ENCODE results near the gene SLC6A18.

SLC6A18 gene

DNA sequence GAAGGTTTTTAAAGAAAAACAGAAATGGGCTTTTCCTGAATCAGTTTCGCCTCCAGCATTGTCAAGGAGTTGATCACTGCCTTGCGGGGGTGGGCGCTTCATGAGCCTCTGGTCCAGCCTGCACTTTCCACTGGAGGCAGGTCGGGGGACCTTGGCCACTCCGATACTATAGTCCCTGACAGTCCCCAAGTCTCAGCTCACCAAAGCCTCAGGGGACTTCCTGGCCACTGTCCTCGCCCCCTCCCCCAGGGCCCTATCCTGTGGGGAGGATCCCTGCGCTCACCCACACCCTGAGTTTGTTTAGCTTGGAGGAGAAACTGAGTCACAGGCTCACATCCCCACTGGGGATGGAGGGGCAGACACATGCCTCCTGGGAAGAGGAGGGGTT lies 22.4 kb upstream of the SLC6A18 start:
- no peak overlapping the region for H3K27ac ChIP-seq (ENCODE audit: low read depth in 2 of 2, low read length in 2 of 2)
- H3K9me3 ChIP-seq (ENCODE audit: control insufficient read depth in 2 of 2, low read length in 2 of 2): no peaks in the 10 kb centered on the region
- H3K9ac ChIP-seq (ENCODE audit: low read depth in 1 of 2, low read length in 2 of 2): no peak overlapping the region
- peak overlapping the region in 1 of 2 donors; percentile 39 for H3K4me3 ChIP-seq (ENCODE audit: low read length in 2 of 2)
- H3K4me1 ChIP-seq (ENCODE audit: control insufficient read depth in 2 of 2, insufficient read depth in 2 of 2, low read length in 2 of 2): peaks cover 0 to 15% of the 10 kb centered on the region in 2 donors
- H3K27me3 ChIP-seq (ENCODE audit: control insufficient read depth in 2 of 2, insufficient read depth in 2 of 2, low read length in 2 of 2): peaks cover 10 to 14% of the 10 kb centered on the region in 2 donors
- H3K36me3 ChIP-seq (ENCODE audit: control insufficient read depth in 2 of 2, insufficient read depth in 2 of 2, low read length in 2 of 2): no peaks in the 10 kb centered on the region

DNA sequence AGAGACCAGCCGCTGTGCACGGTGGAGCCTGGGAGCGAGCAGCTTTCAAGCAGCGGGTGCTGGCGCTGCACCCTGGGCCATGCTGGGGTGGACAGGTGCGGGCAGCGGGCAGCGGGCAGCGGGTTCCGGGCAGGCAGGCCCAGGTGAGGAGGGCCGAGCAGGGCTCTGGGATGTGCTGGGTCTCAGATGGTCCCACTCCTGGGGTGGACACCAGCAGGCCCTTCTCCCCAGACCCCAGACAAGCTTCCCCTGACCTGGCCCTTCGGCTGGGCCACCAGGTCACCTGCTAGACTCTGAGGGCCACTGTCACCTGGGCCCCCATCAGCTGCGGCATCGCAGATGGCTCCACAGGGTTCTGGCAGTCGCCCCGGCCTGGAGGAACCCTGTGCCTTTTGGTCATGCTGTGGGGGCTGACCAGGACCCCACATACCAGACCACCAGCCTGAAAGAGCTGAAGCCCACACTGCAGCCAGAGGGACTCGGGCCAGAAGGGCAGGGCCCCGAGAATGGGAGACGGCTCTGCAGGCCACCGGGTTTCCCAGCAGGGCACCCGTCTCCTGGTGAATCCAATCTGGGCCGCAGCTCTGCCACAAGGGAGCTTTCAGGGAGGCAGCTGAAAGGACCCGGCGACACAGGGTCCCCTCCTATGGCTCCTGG lies 21.7 kb upstream of the SLC6A18 start:
- H3K4me1 ChIP-seq (ENCODE audit: control insufficient read depth in 2 of 2, insufficient read depth in 2 of 2, low read length in 2 of 2): peaks cover 0 to 15% of the 10 kb centered on the region in 2 donors
- no peak overlapping the region for H3K9ac ChIP-seq (ENCODE audit: low read depth in 1 of 2, low read length in 2 of 2)
- H3K27ac ChIP-seq (ENCODE audit: low read depth in 2 of 2, low read length in 2 of 2): no peak overlapping the region
- H3K27me3 ChIP-seq (ENCODE audit: control insufficient read depth in 2 of 2, insufficient read depth in 2 of 2, low read length in 2 of 2): peaks cover 10 to 11% of the 10 kb centered on the region in 2 donors
- H3K4me3 ChIP-seq (ENCODE audit: low read length in 2 of 2): no peak overlapping the region
- no peaks in the 10 kb centered on the region for H3K9me3 ChIP-seq (ENCODE audit: control insufficient read depth in 2 of 2, low read length in 2 of 2)
- H3K36me3 ChIP-seq (ENCODE audit: control insufficient read depth in 2 of 2, insufficient read depth in 2 of 2, low read length in 2 of 2): no peaks in the 10 kb centered on the region

DNA sequence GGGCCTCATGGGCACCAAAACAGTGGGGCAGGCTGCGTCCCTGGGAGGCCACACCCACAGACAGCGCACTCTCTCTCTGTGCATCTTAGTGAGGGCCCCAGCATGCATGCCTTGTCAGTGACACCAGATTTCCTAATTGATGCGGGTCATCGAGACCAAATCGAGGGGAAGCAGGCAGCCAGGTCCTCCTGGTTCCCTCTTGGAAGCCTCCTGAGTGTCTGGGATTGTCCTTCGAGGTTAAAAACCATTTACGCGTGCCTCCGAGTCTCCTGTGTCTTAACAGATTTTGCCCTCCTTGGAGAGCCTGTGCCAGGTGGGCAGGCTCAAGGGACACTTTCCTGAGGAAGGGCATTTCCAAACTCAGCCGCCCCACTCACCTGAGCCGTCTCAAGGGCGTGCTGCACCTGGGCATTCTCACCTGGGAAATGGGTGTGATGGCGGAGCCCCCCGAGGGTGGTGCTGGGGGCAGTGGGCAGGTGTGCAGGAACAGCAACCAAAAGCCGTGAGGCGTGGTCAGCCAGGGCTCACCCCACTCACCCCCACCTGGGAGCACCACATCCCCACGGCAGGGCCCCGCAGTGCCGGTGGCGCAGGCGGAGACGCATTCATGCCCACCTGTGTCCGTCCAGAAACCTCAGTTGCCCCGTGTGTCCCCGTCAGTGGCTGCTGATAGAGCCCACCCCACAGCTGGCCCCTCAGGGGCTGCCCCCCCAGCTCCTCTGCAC lies 21.1 kb upstream of the SLC6A18 start:
- Histone ChIP-seq H3K36me3 (ENCODE audit: control insufficient read depth in 2 of 2, insufficient read depth in 2 of 2, low read length in 2 of 2) (no peaks in the 10 kb centered on the region), H3K4me1 (ENCODE audit: control insufficient read depth in 2 of 2, insufficient read depth in 2 of 2, low read length in 2 of 2) (peaks cover 0 to 17% of the 10 kb centered on the region in 2 donors), H3K9me3 (ENCODE audit: control insufficient read depth in 2 of 2, low read length in 2 of 2) (no peaks in the 10 kb centered on the region), H3K27ac (ENCODE audit: low read depth in 2 of 2, low read length in 2 of 2) (no peak overlapping the region), H3K4me3 (ENCODE audit: low read length in 2 of 2) (no peak overlapping the region), H3K27me3 (ENCODE audit: control insufficient read depth in 2 of 2, insufficient read depth in 2 of 2, low read length in 2 of 2) (peaks cover 9 to 10% of the 10 kb centered on the region in 2 donors), H3K9ac (ENCODE audit: low read depth in 1 of 2, low read length in 2 of 2) (no peak overlapping the region)

DNA sequence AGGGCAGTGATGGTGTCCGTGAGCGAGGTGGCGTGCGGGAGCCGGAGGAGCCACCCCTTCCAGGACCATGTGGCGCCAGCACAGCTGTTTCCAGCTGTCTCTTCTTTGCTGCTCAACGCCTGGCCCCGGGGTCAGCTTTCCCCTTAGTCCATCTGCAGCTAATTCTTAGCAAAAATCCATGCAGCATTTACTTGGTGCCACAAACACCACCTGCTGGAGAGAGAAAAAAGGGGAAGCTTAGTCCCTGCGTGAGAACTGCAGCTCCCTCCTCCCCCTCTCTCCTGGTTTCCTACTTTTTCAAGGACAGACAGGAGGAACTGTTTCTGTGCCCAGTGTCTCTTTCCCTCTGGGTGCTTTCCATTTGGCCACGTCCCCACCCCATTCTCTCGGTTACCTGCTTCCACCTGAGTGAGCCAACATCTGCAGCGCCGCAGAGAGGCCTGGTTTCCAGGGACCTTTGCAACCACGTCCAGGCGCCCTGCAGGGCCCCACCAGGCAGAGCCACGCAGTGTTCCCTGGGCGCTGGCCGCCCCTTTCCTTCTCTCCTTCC lies 20.4 kb upstream of the SLC6A18 start:
- Histone ChIP-seq H3K9ac (ENCODE audit: low read depth in 1 of 2, low read length in 2 of 2) (no peak overlapping the region), H3K27ac (ENCODE audit: low read depth in 2 of 2, low read length in 2 of 2) (no peak overlapping the region), H3K27me3 (ENCODE audit: control insufficient read depth in 2 of 2, insufficient read depth in 2 of 2, low read length in 2 of 2) (peaks cover 5 to 10% of the 10 kb centered on the region in 2 donors), H3K4me1 (ENCODE audit: control insufficient read depth in 2 of 2, insufficient read depth in 2 of 2, low read length in 2 of 2) (peaks cover 0 to 22% of the 10 kb centered on the region in 2 donors), H3K9me3 (ENCODE audit: control insufficient read depth in 2 of 2, low read length in 2 of 2) (no peaks in the 10 kb centered on the region), H3K4me3 (ENCODE audit: low read length in 2 of 2) (no peak overlapping the region), H3K36me3 (ENCODE audit: control insufficient read depth in 2 of 2, insufficient read depth in 2 of 2, low read length in 2 of 2) (no peaks in the 10 kb centered on the region)

DNA sequence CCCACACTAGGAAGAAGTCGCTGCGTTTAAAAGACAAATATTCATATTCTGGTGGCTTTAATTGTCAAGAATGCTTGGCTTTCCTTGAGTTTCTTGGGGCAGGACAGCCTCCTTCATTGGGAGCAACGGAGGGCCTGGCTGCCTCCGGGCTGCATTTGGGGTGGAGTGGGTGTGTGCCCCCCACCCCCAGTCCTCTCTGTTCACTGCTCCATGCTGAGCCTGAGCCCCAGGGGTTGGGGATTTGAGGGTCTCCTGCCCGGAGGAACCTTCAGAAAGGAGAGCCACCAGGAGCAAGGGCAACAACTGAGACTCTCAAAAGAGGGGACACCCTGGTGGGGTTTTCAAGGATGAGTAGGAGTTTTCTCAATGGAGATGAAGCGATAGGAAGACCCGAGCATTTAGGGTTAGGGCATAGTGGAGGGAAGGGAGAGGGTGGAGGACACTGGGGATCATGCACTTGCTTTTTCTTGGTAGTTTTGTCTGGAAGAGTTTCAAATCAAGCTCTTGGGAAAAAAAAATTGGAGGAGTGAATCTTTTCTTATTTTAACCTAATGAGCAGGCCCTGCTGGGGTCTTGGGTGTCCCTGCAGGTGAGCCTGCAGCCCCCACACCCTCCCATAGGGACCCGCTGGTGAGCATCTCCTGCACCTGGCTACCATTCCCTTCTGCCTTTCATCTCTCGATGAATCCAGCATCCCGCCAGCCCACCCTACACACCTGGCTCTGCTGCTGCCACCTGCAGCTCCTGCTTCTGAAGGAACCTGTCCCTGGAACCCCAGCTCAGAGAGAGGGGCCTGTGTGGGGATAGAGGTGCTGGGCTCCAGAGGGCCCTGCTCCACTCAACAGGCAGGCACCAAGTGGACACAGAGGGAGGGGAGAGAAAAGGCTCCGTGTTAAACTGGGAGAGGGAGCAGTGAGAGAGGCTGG lies 19.7 kb upstream of the SLC6A18 start:
- Histone ChIP-seq H3K27me3 (ENCODE audit: control insufficient read depth in 2 of 2, insufficient read depth in 2 of 2, low read length in 2 of 2) (peaks cover 2 to 5% of the 10 kb centered on the region in 2 donors), H3K9me3 (ENCODE audit: control insufficient read depth in 2 of 2, low read length in 2 of 2) (no peaks in the 10 kb centered on the region), H3K36me3 (ENCODE audit: control insufficient read depth in 2 of 2, insufficient read depth in 2 of 2, low read length in 2 of 2) (no peaks in the 10 kb centered on the region), H3K4me3 (ENCODE audit: low read length in 2 of 2) (no peak overlapping the region), H3K27ac (ENCODE audit: low read depth in 2 of 2, low read length in 2 of 2) (no peak overlapping the region), H3K9ac (ENCODE audit: low read depth in 1 of 2, low read length in 2 of 2) (no peak overlapping the region), H3K4me1 (ENCODE audit: control insufficient read depth in 2 of 2, insufficient read depth in 2 of 2, low read length in 2 of 2) (peaks cover 0 to 19% of the 10 kb centered on the region in 2 donors)

DNA sequence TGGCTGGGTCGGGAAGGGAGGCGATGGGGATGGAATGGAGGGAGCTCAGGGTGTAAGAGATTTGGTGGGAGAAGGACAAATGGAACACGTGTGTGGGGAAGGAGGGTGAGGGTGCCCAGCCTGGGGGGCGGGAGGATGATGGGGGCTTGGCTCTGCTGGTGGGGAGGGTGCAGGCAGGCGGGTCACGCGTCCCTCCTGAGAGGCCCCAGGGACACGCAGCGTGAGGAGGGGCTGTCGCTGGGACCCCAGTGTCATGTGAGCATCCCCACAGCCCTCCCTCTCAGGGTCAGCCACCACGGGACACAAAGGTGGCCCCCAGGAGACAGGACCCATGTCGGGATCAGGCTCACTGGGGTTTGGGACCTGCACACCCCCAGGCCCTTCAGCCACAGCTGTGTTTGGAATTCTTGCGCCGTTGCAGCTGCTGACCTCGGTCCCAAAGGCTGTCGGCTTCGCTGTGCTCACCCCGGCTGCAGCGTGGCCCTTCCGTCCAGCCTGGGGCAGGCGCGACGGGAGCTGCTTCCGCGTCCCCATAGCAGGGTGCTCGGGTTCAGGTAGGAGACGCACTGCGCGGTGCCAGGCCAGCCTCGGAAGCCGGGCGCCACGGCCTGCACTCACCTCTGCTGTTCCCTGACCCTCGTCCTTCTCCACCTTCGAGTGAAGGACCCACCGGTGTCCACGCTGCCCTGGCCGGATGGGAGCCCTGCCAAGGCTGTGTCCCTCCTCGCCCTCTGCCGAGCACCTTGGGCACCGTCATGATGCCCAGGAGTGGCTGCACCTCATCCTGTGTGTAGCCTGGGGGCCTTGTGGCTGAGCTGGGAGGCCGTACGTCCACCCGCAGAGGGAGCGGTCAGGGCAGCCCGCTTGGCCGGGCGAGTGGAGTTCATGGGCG lies 18.4 kb upstream of the SLC6A18 start:
- Histone ChIP-seq H3K36me3 (ENCODE audit: control insufficient read depth in 2 of 2, insufficient read depth in 2 of 2, low read length in 2 of 2) (no peaks in the 10 kb centered on the region), H3K4me1 (ENCODE audit: control insufficient read depth in 2 of 2, insufficient read depth in 2 of 2, low read length in 2 of 2) (peaks cover 0 to 14% of the 10 kb centered on the region in 2 donors), H3K27ac (ENCODE audit: low read depth in 2 of 2, low read length in 2 of 2) (no peak overlapping the region), H3K4me3 (ENCODE audit: low read length in 2 of 2) (no peak overlapping the region), H3K27me3 (ENCODE audit: control insufficient read depth in 2 of 2, insufficient read depth in 2 of 2, low read length in 2 of 2) (no peaks in the 10 kb centered on the region), H3K9me3 (ENCODE audit: control insufficient read depth in 2 of 2, low read length in 2 of 2) (no peaks in the 10 kb centered on the region), H3K9ac (ENCODE audit: low read depth in 1 of 2, low read length in 2 of 2) (no peak overlapping the region)

DNA sequence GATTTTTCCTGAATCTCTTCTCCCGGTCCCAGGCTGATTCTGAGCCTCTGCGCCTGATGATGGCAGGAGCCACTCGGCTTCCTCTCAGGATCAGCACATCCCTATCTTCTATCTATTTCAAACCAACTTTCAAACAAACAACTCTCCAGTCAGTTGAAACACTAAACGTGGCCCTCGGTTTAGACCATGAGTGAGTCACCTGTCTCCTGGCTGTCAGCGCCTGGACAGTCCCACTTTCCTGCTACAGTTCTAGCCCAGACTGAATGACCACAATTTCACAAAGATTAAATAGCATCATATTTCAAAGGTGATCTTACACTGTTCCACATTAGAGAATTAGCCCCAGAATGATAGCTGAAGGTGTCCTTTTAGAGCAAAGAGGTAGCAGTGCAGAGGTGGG lies 17.6 kb upstream of the SLC6A18 start:
- H3K27ac ChIP-seq (ENCODE audit: low read depth in 2 of 2, low read length in 2 of 2): no peak overlapping the region
- H3K9me3 ChIP-seq (ENCODE audit: control insufficient read depth in 2 of 2, low read length in 2 of 2): no peaks in the 10 kb centered on the region
- H3K4me1 ChIP-seq (ENCODE audit: control insufficient read depth in 2 of 2, insufficient read depth in 2 of 2, low read length in 2 of 2): peaks cover 0 to 14% of the 10 kb centered on the region in 2 donors
- no peaks in the 10 kb centered on the region for H3K36me3 ChIP-seq (ENCODE audit: control insufficient read depth in 2 of 2, insufficient read depth in 2 of 2, low read length in 2 of 2)
- no peak overlapping the region for H3K4me3 ChIP-seq (ENCODE audit: low read length in 2 of 2)
- H3K27me3 ChIP-seq (ENCODE audit: control insufficient read depth in 2 of 2, insufficient read depth in 2 of 2, low read length in 2 of 2): no peaks in the 10 kb centered on the region
- H3K9ac ChIP-seq (ENCODE audit: low read depth in 1 of 2, low read length in 2 of 2): no peak overlapping the region

DNA sequence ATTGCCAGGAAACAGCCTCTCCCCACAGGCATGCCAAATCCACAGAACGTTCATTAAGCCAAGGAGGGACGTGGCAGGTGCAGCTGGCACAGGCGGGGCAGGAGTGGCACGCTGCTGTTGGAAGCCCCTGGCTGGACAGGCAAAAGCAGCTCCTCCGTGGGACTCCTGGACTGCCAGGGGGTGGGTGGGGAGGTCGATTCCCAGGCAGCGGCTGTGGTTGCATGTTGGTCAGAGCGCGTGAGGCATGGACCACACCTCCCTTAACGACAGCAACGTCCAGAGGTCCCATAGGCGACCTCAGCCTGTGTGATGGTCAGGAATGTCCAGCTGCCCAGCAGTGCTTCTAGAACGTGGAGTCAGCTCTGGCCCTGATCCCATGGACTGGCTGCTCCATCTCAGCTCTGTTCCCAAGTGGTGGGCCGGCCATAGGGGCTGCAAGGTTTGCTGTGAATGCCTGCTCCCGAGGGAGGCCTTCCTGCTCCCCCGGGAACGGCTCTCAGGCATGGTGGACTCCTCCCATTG lies 16.9 kb upstream of the SLC6A18 start:
- no peaks in the 10 kb centered on the region for H3K27me3 ChIP-seq (ENCODE audit: control insufficient read depth in 2 of 2, insufficient read depth in 2 of 2, low read length in 2 of 2)
- no peaks in the 10 kb centered on the region for H3K36me3 ChIP-seq (ENCODE audit: control insufficient read depth in 2 of 2, insufficient read depth in 2 of 2, low read length in 2 of 2)
- no peak overlapping the region for H3K27ac ChIP-seq (ENCODE audit: low read depth in 2 of 2, low read length in 2 of 2)
- H3K9me3 ChIP-seq (ENCODE audit: control insufficient read depth in 2 of 2, low read length in 2 of 2): no peaks in the 10 kb centered on the region
- H3K4me3 ChIP-seq (ENCODE audit: low read length in 2 of 2): no peak overlapping the region
- H3K4me1 ChIP-seq (ENCODE audit: control insufficient read depth in 2 of 2, insufficient read depth in 2 of 2, low read length in 2 of 2): peaks cover 0 to 14% of the 10 kb centered on the region in 2 donors
- H3K9ac ChIP-seq (ENCODE audit: low read depth in 1 of 2, low read length in 2 of 2): no peak overlapping the region
